NCI-H1930 (cell line): ENCODE measurements around the gene TSC22D4.

Experiments
- DNase-seq, 2 experiments: peaks; one replicate each; lab custom pipeline; 2025; lab: John Stamatoyannopoulos, UW

Gene TSC22D4

GRCh38 chr7:100428199-100428966 is 50.6 kb downstream of the TSC22D4 start, which contains the start of gene ZCWPW1:
Gene ZCWPW1, minus strand, starts transcription at chr7:100428703. Its CDS starts 8,054 bp downstream, at chr7:100420649.
- peak; percentile 97 to 99 for DNase-seq

DNA sequence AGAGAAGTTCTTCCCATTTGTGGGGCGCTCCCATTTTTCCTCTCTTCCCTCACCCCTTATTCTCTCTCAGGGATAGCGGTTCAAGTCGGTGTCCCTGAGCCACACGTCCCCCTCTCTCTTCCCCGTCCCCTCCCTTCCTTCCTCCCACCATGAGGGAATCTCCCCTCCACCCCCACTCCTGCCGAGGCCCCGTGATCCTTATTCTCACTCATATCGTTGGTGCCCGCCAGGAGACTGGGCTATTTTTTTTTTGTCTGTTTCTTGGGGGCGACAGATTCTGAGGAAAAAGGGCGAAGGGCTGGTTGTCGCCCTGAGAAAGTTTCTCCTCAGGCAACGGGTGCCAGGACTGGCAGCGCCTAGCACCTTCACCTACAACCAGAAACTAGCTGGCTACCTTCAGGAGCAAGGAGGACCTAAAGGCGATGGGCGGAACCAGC is 51.2 kb downstream of the TSC22D4 start:
- no peak for DNase-seq

GRCh38 chr7:100426516-100426915 is 52.5 kb downstream of the TSC22D4 start:
- DNase-seq, result no peak

DNA sequence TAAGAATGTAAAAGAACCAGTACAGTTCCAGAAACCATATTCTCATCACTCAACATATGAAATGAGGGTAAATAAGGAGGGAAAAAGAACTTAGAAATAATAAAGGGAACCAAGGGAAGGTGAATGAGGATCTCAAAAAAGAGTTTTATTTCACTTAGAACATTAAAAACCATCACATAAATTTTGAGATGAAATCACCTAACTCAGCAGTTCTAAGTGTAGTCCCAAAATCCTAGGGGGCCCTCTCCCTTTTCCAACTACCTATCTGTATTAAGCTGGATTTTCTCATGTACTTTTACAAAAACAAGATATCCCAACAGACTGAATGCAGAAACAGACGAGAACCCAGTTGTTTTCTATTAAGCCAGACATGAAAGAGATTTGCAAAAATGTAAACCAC is 53.7 kb downstream of the TSC22D4 start:
- DNase-seq, result no peak

GRCh38 chr7:100423315-100423714 is 55.7 kb downstream of the TSC22D4 start:
- DNase-seq, result no peak

- DNase-seq, result no peak
Measured at GRCh38 chr7:100419660-100420226, 59.3 kb downstream of the TSC22D4 start.

GRCh38 chr7:100418930-100419659 is 59.9 kb downstream of the TSC22D4 start:
- no peak for DNase-seq
